HepG2 (cell line): Measurements from ENCODE around the gene HABP2. TPM values are rescaled to one million over a fixed set of nuclear protein-coding genes. Genes with fewer than 3 reads are reported as not detected.

ENCODE experiments used
- ATAC-seq: fragments of 200-7000 bp; cut with Tn5 transposase; 3 replicates; pipeline ENCODE4 v1.9.1; 2020; ENCODE audit warnings: mild to moderate bottlenecking, moderate library complexity
- BruUV-seq: library from RNA; stranded (reverse); fragments of 400-500 nt; replicated peaks from 2 replicates; lab custom pipeline; 2021; lab: Mats Ljungman, UMichigan
- CTCF ChIA-PET: fragments of 300-600 bp; formaldehyde crosslinking; extraction: SDS; loops from one replicate; lab custom pipeline; 2021; ENCODE audit warnings: low total read pairs, inconsistent platforms, low intra/inter-chr PET ratio; lab: Yijun Ruan, JAX
- POLR2A ChIA-PET: fragments of 350-600 bp; sonication (Branson Sonifier 250); formaldehyde crosslinking; loops from one replicate; lab custom pipeline; 2020; ENCODE audit warnings: antibody characterized with exemption, inconsistent platforms; lab: Yijun Ruan, JAX
- DNase-seq: peaks from one replicate; pipeline ENCODE4 v3.0.0-alpha.2; 2015; ENCODE audit warnings: low spot score
- FAIRE-seq: peaks from 3 replicates; lab custom pipeline; 2011; peaks lifted over from hg19 to GRCh38; lab: Jason Lieb, UNC
- H2AFZ ChIP-seq: one replicate; pipeline ENCODE4 v1.6.1; 2011; ENCODE audit warnings: low read length, inconsistent platforms
- H3K27ac ChIP-seq: fragments of 300-600 bp; 3 replicates; pipeline ENCODE4 v1.8.0; 2011; ENCODE audit warnings: mixed run types, mild to moderate bottlenecking, mixed read lengths, low read length, inconsistent platforms; ENCODE audit not compliant: insufficient read depth; ENCODE audit errors: extremely low read length
- H3K27me3 ChIP-seq, 2 experiments: fragments of 200-600 bp in 1 of 2; 2 replicates in 1 of 2; 3 replicates in 1 of 2; pipeline versions ENCODE4 v1.6.0 to v1.8.0; 2011; ENCODE audit warnings: low read length in 2 of 2, mild to moderate bottlenecking in 2 of 2, moderate library complexity in 2 of 2, inconsistent platforms in 1 of 2; ENCODE audit not compliant: insufficient read depth in 2 of 2, control insufficient read depth in 1 of 2
- H3K36me3 ChIP-seq, 2 experiments: fragments of 200-600 bp in 1 of 2; replicated peaks in 1 of 2; 2 replicates in 1 of 2; 3 replicates in 1 of 2; pipeline versions ENCODE4 v1.5.1 to v1.8.0; 2011; ENCODE audit warnings: low read length in 2 of 2, inconsistent platforms in 1 of 2; ENCODE audit not compliant: insufficient read depth in 2 of 2, control insufficient read depth in 1 of 2
- H3K4me1 ChIP-seq: 2 replicates; pipeline ENCODE4 v1.5.1; 2012; ENCODE audit warnings: low read length, inconsistent platforms; ENCODE audit not compliant: insufficient read depth
- H3K4me2 ChIP-seq: 2 replicates; pipeline ENCODE4 v1.6.0; 2011; ENCODE audit warnings: low read depth, low read length, inconsistent platforms
- H3K4me3 ChIP-seq, 3 experiments: fragments of 200-600 bp in 1 of 3; sonication (generic), shearing (Covaris generic) in 1 of 3; replicated peaks in 1 of 3; 2 replicates each; pipeline ENCODE4 v1.5.1; 2011 to 2016; ENCODE audit warnings: low read length in 3 of 3, inconsistent platforms in 2 of 3, low read depth in 2 of 3, mild to moderate bottlenecking in 2 of 3, control low read depth in 1 of 3, mixed read lengths in 1 of 3; ENCODE audit not compliant: insufficient read depth in 1 of 3
- H3K79me2 ChIP-seq: one replicate; pipeline ENCODE4 v1.6.1; 2011; ENCODE audit warnings: low read length, inconsistent platforms; ENCODE audit not compliant: insufficient read depth
- H3K9ac ChIP-seq: 2 replicates; pipeline ENCODE4 v1.6.0; 2011; ENCODE audit warnings: mild to moderate bottlenecking, low read depth, low read length, inconsistent platforms; ENCODE audit not compliant: insufficient read depth
- H3K9me3 ChIP-seq: 2 replicates; pipeline ENCODE4 v1.5.1; 2012; ENCODE audit warnings: mild to moderate bottlenecking, low read length
- H4K20me1 ChIP-seq: 2 replicates; pipeline ENCODE4 v1.6.0; 2011; ENCODE audit warnings: inconsistent platforms, mild to moderate bottlenecking, low read length, moderate library complexity; ENCODE audit not compliant: insufficient read depth
- CEBPB ChIP-seq: IDR thresholded peaks from 2 replicates; pipeline ENCODE4 v1.6.1; 2011; ENCODE audit warnings: low read depth, low read length, improper control_type of control experiment, borderline replicate concordance
- FOXA3 ChIP-seq: IDR thresholded peaks from 2 replicates; pipeline ENCODE4 v1.6.1; 2016; ENCODE audit warnings: missing genetic modification reagents, missing compliant biosample characterization
- GATAD2A ChIP-seq: IDR thresholded peaks from 2 replicates; pipeline ENCODE4 v1.6.1; 2016
- HNF1B ChIP-seq: sonication (generic); formaldehyde crosslinking; IDR thresholded peaks from 2 replicates; pipeline ENCODE4 v1.5.1; 2020; ENCODE audit warnings: mild to moderate bottlenecking, moderate library complexity, missing genetic modification reagents
- MTF1 ChIP-seq: sonication (generic); formaldehyde crosslinking; IDR thresholded peaks from 2 replicates; pipeline ENCODE4 v1.5.0; 2020; ENCODE audit warnings: missing genetic modification reagents
- ONECUT2 ChIP-seq: sonication (generic); formaldehyde crosslinking; IDR thresholded peaks from 2 replicates; pipeline ENCODE4 v1.4.0; 2020; ENCODE audit warnings: missing genetic modification reagents
- PAXIP1 ChIP-seq: sonication (generic); formaldehyde crosslinking; conservative IDR thresholded peaks from 2 replicates; pipeline ENCODE4 v1.4.0; 2020; ENCODE audit warnings: mild to moderate bottlenecking, missing genetic modification reagents, moderate library complexity
- SALL1 ChIP-seq: sonication (generic); formaldehyde crosslinking; IDR thresholded peaks from 2 replicates; pipeline ENCODE4 v1.8.0; 2022; ENCODE audit warnings: mild to moderate bottlenecking, missing genetic modification reagents
- SOX13 ChIP-seq, 3 experiments: fragments of 450-650 bp in 1 of 3; sonication (generic) in 1 of 3; formaldehyde crosslinking in 1 of 3; IDR thresholded peaks in 2 of 3; conservative IDR thresholded peaks in 1 of 3; 2 replicates each; pipeline versions ENCODE4 v1.5.0 to v1.6.1; 2016 to 2020; ENCODE audit warnings: antibody characterized with exemption in 1 of 3, mild to moderate bottlenecking in 1 of 3, missing compliant biosample characterization in 1 of 3, missing genetic modification reagents in 1 of 3, moderate library complexity in 1 of 3
- TOE1 ChIP-seq: sonication (generic); formaldehyde crosslinking; IDR thresholded peaks from 2 replicates; pipeline ENCODE4 v1.4.0; 2020; ENCODE audit warnings: mild to moderate bottlenecking, missing genetic modification reagents
- ZFP90 ChIP-seq: sonication (generic); formaldehyde crosslinking; IDR thresholded peaks from 2 replicates; pipeline ENCODE4 v1.8.0; 2022; ENCODE audit warnings: missing genetic modification reagents, mild to moderate bottlenecking, inconsistent platforms, borderline replicate concordance
- ZNF772 ChIP-seq: sonication (generic); formaldehyde crosslinking; IDR thresholded peaks from 2 replicates; pipeline ENCODE4 v1.5.0; 2020; ENCODE audit warnings: mild to moderate bottlenecking, missing genetic modification reagents
- WGBS: methylation state at CpG from one replicate; pipeline ENCODE4 v1.1.6; 2017; ENCODE audit warnings: low lambda C conversion rate; 5-methylcytosine and 5-hydroxymethylcytosine counted together
- in situ Hi-C: cut with HindIII; loops from 2 replicates; pipeline ENCODE4 v1.10.0; 2017; ENCODE audit warnings: low pct_unique_long_range_greater_than_20kb; ENCODE audit not compliant: extremely low pct_ligation_motif_present
- intact Hi-C: fragments of 100-400 bp; cut with micrococcal nuclease; formaldehyde crosslinking; loops from one replicate; pipeline ENCODE4 v1.10.0; 2022; ENCODE audit not compliant: unreplicated experiment
- polyA plus RNA-seq, 8 experiments: library from polyadenylated mRNA; depleted of rRNA in 3 of 8; stranded (reverse) in 7 of 8; unstranded in 1 of 8; fragments of >200 nt; fragmentation: Illumina TruSeq in 4 of 8; extraction: Trizol in 4 of 8; gene quantifications; 2 replicates each; pipeline versions ENCODE4 v1.2.1 to v1.2.3, GENCODE V29; 2011 to 2016; ENCODE audit warnings: low read depth in 4 of 8, missing spikeins in 1 of 8, mixed read lengths in 1 of 8; ENCODE audit not compliant: insufficient read depth in 1 of 8
- total RNA-seq, 5 experiments: library from RNA; depleted of rRNA; stranded (reverse); fragments of >200 nt; fragmentation: Illumina TruSeq; extraction: Trizol; gene quantifications; 2 replicates each; pipeline ENCODE4 v1.2.3, GENCODE V29; 2016; ENCODE audit warnings: low read depth in 1 of 5
- TF ChIP-seq, protein P1 (sequence below): sonication (generic); formaldehyde crosslinking; IDR thresholded peaks from 2 replicates; pipeline ENCODE4 v1.4.0; 2020; ENCODE audit warnings: missing genetic modification reagents

Gene HABP2
- total and polyA plus RNA-seq, 2 of the 13 experiments (the other 11 are each of a cell fraction or from before 2014, with no cell fraction given), result 0.12 to 0.13 TPM

DNA sequence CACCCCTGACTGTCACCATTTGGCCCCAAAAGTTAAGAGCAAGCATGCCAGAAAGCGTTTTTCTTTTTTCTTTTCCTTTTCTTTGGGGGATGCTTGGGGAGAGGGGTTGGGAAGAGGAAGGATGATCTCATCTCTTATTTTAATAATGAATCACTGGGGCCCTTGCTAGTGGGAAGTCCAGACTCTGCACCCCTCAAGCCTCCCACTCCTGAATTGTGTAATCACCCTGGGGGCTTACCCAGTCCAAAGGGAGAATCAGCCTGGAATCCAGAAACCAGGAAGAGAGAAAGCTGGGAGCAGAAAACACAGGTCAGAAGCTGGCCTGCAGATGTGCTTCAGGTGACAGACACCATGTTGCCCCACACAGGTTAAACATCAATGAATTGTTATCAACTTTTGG is 14.7 kb upstream of the HABP2 start:
- Histone ChIP-seq H3K4me2 (no peak overlapping the region), H3K9ac (no peak overlapping the region), H3K4me3 (no peak overlapping the region), H3K9me3 (no peaks in the 10 kb centered on the region), H3K4me1 (peaks cover 61% of the 10 kb centered on the region), H3K79me2 (no peaks in the 10 kb centered on the region), H3K27me3 (peaks cover 0 to 1% of the 10 kb centered on the region in 2 experiments; a peak in 1 of 5 replicates), H3K27ac (no peak overlapping the region), H3K36me3 (no peaks in the 10 kb centered on the region), H4K20me1 (no peaks in the 10 kb centered on the region), H2AFZ (no peak overlapping the region)
- ATAC-seq (no peak), DNase-seq (no peak), FAIRE-seq (no peak)
- CTCF ChIA-PET, result no interaction called here
- POLR2A ChIA-PET, result no interaction called here
- in situ Hi-C loops (no loop called here), intact Hi-C loops (no loop called here)
- WGBS, result 37% methylated on average over 1 of the region's 1 CpG
- TF ChIP-seq SOX13 (IDR thresholded peaks at IDR 0.05) (no peak), SOX13 (CRISPR knock-in tag; conservative IDR thresholded peaks at IDR 0.05 in 1 of 2, IDR thresholded peaks at IDR 0.05 in 1 of 2) (no peak), MTF1 (no peak), CEBPB (0 out of 2 replicates have a peak, but pooled peaks have one; percentile 8)
- BruUV-seq, result no TSS peak

GRCh38 chr10:113539789-113540188 is 13.1 kb upstream of the HABP2 start:
- Histone ChIP-seq H3K4me2 (peak overlapping the region; percentile 26; the same call in 1 of the 2 replicates), H4K20me1 (no peaks in the 10 kb centered on the region), H3K4me3 (no peak overlapping the region), H3K9me3 (no peaks in the 10 kb centered on the region), H2AFZ (no peak overlapping the region), H3K4me1 (peaks cover 61% of the 10 kb centered on the region), H3K79me2 (no peaks in the 10 kb centered on the region), H3K27me3 (peaks cover 0 to 1% of the 10 kb centered on the region in 2 experiments; a peak in 1 of 5 replicates), H3K27ac (no peak overlapping the region), H3K9ac (no peak overlapping the region), H3K36me3 (no peaks in the 10 kb centered on the region)
- ATAC-seq (peak; percentile 27; the same call in 2 of the 3 replicates), FAIRE-seq (no peak), DNase-seq (no peak)
- intact Hi-C loops (no loop called here), in situ Hi-C loops (no loop called here)
- BruUV-seq, result no TSS peak
- 2% methylated on average over 7 of the region's 7 CpGs for WGBS
- POLR2A ChIA-PET, result no interaction called here
- CTCF ChIA-PET, result no interaction called here
- TF ChIP-seq ZFP90 (CRISPR knock-in tag) (no peak), FOXA3 (CRISPR knock-in tag) (0 out of 2 replicates have a peak, but pooled peaks have one; percentile 29), HNF1B (no peak), SALL1 (0 out of 2 replicates have a peak, but pooled peaks have one; percentile 28), TOE1 (CRISPR knock-in tag) (no peak), GATAD2A (peak; percentile 28; the same call in 1 of the 2 replicates), ONECUT2 (CRISPR knock-in tag) (peak; percentile 18; the same call in 1 of the 2 replicates), PAXIP1 (CRISPR knock-in tag) (peak; percentile 25; the same call in 1 of the 2 replicates), ZNF772 (CRISPR knock-in tag) (no peak)
- TF ChIP-seq, protein P1, sequence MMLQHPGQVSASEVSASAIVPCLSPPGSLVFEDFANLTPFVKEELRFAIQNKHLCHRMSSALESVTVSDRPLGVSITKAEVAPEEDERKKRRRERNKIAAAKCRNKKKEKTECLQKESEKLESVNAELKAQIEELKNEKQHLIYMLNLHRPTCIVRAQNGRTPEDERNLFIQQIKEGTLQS (CRISPR knock-in tag), result no peak
